ENCODE data around the gene GPR89A.

DNA sequence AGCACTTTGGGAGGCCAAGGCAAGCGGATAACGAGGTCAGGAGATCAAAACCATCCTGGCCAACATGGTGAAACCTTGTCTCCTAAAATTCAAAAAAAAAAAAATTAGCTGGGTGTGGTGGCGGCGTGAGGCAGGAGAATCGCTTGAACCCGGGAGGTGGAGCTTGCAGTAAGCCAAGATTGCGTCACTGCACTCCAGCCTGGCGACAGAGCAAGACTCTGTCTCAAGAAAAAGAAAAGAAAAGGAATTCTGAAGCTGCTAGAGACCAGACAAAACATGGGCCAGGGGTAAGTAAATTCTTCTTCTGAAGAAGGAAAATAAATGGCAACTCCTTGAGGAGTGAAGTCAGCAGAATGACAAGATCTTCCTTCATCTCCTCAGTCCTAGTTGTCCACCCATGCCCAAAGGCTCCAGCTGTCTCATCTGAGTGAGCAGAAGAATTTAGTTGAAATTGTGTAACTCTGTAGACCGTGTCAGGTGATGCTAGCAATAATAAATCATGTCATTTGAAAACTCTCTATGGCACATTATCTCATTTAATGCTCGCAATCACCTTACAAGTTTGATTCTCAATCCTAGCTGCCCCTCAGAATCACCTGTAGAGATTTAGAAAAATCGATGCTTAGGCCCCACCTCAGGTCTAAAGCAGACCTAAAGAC is 85.1 kb downstream of the GPR89A start:
- TF ChIP-seq, protein P1, sequence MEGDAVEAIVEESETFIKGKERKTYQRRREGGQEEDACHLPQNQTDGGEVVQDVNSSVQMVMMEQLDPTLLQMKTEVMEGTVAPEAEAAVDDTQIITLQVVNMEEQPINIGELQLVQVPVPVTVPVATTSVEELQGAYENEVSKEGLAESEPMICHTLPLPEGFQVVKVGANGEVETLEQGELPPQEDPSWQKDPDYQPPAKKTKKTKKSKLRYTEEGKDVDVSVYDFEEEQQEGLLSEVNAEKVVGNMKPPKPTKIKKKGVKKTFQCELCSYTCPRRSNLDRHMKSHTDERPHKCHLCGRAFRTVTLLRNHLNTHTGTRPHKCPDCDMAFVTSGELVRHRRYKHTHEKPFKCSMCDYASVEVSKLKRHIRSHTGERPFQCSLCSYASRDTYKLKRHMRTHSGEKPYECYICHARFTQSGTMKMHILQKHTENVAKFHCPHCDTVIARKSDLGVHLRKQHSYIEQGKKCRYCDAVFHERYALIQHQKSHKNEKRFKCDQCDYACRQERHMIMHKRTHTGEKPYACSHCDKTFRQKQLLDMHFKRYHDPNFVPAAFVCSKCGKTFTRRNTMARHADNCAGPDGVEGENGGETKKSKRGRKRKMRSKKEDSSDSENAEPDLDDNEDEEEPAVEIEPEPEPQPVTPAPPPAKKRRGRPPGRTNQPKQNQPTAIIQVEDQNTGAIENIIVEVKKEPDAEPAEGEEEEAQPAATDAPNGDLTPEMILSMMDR (conservative IDR thresholded peaks at IDR 0.05; ENCODE audit: low read depth in 2 of 2): no peak
- TF ChIP-seq CREB1 (CRISPR knock-in tag; IDR thresholded peaks at IDR 0.05; ENCODE audit: low read depth) (no peak), EZH2phosphoT487 (IDR thresholded peaks at IDR 0.05; ENCODE audit: unreplicated experiment) (no peak), POLR2AphosphoS5 (IDR thresholded peaks at IDR 0.05; ENCODE audit: low read depth) (no peak), EZH2 (IDR thresholded peaks at IDR 0.05; ENCODE audit: low read depth, unreplicated experiment) (no peak), JUNB (IDR thresholded peaks at IDR 0.05; ENCODE audit: unreplicated experiment) (no peak), ZNF114 (CRISPR knock-in tag; IDR thresholded peaks at IDR 0.05) (no peak), NANOG (IDR thresholded peaks at IDR 0.05; ENCODE audit: borderline replicate concordance) (no peak), STAT1 (IDR thresholded peaks at IDR 0.05; ENCODE audit: unreplicated experiment) (no peak), ZNF331 (CRISPR knock-in tag; IDR thresholded peaks at IDR 0.05; ENCODE audit: low read depth) (no peak)
- TF ChIP-seq, protein P2, sequence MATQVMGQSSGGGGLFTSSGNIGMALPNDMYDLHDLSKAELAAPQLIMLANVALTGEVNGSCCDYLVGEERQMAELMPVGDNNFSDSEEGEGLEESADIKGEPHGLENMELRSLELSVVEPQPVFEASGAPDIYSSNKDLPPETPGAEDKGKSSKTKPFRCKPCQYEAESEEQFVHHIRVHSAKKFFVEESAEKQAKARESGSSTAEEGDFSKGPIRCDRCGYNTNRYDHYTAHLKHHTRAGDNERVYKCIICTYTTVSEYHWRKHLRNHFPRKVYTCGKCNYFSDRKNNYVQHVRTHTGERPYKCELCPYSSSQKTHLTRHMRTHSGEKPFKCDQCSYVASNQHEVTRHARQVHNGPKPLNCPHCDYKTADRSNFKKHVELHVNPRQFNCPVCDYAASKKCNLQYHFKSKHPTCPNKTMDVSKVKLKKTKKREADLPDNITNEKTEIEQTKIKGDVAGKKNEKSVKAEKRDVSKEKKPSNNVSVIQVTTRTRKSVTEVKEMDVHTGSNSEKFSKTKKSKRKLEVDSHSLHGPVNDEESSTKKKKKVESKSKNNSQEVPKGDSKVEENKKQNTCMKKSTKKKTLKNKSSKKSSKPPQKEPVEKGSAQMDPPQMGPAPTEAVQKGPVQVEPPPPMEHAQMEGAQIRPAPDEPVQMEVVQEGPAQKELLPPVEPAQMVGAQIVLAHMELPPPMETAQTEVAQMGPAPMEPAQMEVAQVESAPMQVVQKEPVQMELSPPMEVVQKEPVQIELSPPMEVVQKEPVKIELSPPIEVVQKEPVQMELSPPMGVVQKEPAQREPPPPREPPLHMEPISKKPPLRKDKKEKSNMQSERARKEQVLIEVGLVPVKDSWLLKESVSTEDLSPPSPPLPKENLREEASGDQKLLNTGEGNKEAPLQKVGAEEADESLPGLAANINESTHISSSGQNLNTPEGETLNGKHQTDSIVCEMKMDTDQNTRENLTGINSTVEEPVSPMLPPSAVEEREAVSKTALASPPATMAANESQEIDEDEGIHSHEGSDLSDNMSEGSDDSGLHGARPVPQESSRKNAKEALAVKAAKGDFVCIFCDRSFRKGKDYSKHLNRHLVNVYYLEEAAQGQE (IDR thresholded peaks at IDR 0.05; ENCODE audit: unreplicated experiment): no peak
- TF ChIP-seq, protein P3, sequence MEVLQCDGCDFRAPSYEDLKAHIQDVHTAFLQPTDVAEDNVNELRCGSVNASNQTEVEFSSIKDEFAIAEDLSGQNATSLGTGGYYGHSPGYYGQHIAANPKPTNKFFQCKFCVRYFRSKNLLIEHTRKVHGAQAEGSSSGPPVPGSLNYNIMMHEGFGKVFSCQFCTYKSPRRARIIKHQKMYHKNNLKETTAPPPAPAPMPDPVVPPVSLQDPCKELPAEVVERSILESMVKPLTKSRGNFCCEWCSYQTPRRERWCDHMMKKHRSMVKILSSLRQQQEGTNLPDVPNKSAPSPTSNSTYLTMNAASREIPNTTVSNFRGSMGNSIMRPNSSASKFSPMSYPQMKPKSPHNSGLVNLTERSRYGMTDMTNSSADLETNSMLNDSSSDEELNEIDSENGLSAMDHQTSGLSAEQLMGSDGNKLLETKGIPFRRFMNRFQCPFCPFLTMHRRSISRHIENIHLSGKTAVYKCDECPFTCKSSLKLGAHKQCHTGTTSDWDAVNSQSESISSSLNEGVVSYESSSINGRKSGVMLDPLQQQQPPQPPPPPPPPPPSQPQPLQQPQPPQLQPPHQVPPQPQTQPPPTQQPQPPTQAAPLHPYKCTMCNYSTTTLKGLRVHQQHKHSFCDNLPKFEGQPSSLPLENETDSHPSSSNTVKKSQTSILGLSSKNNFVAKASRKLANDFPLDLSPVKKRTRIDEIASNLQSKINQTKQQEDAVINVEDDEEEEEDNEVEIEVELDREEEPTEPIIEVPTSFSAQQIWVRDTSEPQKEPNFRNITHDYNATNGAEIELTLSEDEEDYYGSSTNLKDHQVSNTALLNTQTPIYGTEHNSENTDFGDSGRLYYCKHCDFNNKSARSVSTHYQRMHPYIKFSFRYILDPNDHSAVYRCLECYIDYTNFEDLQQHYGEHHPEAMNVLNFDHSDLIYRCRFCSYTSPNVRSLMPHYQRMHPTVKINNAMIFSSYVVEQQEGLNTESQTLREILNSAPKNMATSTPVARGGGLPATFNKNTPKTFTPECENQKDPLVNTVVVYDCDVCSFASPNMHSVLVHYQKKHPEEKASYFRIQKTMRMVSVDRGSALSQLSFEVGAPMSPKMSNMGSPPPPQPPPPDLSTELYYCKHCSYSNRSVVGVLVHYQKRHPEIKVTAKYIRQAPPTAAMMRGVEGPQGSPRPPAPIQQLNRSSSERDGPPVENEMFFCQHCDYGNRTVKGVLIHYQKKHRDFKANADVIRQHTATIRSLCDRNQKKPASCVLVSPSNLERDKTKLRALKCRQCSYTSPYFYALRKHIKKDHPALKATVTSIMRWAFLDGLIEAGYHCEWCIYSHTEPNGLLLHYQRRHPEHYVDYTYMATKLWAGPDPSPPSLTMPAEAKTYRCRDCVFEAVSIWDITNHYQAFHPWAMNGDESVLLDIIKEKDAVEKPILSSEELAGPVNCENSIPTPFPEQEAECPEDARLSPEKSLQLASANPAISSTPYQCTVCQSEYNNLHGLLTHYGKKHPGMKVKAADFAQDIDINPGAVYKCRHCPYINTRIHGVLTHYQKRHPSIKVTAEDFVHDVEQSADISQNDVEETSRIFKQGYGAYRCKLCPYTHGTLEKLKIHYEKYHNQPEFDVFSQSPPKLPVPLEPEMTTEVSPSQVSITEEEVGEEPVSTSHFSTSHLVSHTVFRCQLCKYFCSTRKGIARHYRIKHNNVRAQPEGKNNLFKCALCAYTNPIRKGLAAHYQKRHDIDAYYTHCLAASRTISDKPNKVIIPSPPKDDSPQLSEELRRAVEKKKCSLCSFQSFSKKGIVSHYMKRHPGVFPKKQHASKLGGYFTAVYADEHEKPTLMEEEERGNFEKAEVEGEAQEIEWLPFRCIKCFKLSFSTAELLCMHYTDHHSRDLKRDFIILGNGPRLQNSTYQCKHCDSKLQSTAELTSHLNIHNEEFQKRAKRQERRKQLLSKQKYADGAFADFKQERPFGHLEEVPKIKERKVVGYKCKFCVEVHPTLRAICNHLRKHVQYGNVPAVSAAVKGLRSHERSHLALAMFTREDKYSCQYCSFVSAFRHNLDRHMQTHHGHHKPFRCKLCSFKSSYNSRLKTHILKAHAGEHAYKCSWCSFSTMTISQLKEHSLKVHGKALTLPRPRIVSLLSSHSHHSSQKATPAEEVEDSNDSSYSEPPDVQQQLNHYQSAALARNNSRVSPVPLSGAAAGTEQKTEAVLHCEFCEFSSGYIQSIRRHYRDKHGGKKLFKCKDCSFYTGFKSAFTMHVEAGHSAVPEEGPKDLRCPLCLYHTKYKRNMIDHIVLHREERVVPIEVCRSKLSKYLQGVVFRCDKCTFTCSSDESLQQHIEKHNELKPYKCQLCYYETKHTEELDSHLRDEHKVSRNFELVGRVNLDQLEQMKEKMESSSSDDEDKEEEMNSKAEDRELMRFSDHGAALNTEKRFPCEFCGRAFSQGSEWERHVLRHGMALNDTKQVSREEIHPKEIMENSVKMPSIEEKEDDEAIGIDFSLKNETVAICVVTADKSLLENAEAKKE (CRISPR knock-in tag; IDR thresholded peaks at IDR 0.05): no peak

Measured in GM23338 (cell line).